H9 (cell line): ENCODE measurements around the gene SCP2D1. TPM values are rescaled to one million over a fixed set of nuclear protein-coding genes. Genes with fewer than 3 reads are reported as not detected.

Source experiments
- DNase-seq: peaks from one replicate; pipeline ENCODE4 v3.0.0-alpha.2; 2017
- H2AFZ ChIP-seq: one replicate; pipeline ENCODE4 v1.6.1; 2013; ENCODE audit warnings: mild to moderate bottlenecking, low read length, control low read depth, moderate library complexity
- H2AK5ac ChIP-seq: 2 replicates; pipeline ENCODE4 v1.6.1; 2013; ENCODE audit warnings: low read length, control low read depth, mixed read lengths; ENCODE audit not compliant: insufficient read length
- H2BK120ac ChIP-seq: one replicate; pipeline ENCODE4 v1.6.1; 2013; ENCODE audit warnings: low read depth, mild to moderate bottlenecking, low read length, control low read depth, inconsistent platforms; ENCODE audit not compliant: poor library complexity, severe bottlenecking
- H2BK12ac ChIP-seq: 2 replicates; pipeline ENCODE4 v1.6.1; 2013; ENCODE audit warnings: low read length, control low read depth, mixed read lengths, low read depth; ENCODE audit not compliant: insufficient read length
- H2BK15ac ChIP-seq: 2 replicates; pipeline ENCODE4 v1.6.1; 2013; ENCODE audit warnings: low read depth, low read length, control low read depth
- H2BK20ac ChIP-seq: one replicate; pipeline ENCODE4 v1.6.1; 2013; ENCODE audit warnings: low read depth, mild to moderate bottlenecking, low read length, control low read depth, inconsistent platforms; ENCODE audit not compliant: poor library complexity, severe bottlenecking
- H2BK5ac ChIP-seq: 2 replicates; pipeline ENCODE4 v1.6.1; 2013; ENCODE audit warnings: low read length, control low read depth, mixed read lengths; ENCODE audit not compliant: insufficient read length
- H3K14ac ChIP-seq: 2 replicates; pipeline ENCODE4 v1.6.1; 2013; ENCODE audit warnings: low read length, control low read depth; ENCODE audit not compliant: insufficient read depth
- H3K18ac ChIP-seq: 2 replicates; pipeline ENCODE4 v1.6.1; 2013; ENCODE audit warnings: low read depth, mild to moderate bottlenecking, mixed read lengths, low read length, control low read depth; ENCODE audit not compliant: insufficient read length
- H3K23ac ChIP-seq: 2 replicates; pipeline ENCODE4 v1.6.1; 2013; ENCODE audit warnings: low read length, control low read depth, mixed read lengths, low read depth; ENCODE audit not compliant: insufficient read length
- H3K23me2 ChIP-seq: 2 replicates; pipeline ENCODE4 v1.6.1; 2013; ENCODE audit warnings: low read depth, mild to moderate bottlenecking, mixed read lengths, low read length, control low read depth; ENCODE audit not compliant: insufficient read length, poor library complexity, severe bottlenecking
- H3K27ac ChIP-seq: 2 replicates; pipeline ENCODE4 v1.5.1; 2013; ENCODE audit warnings: low read length, control low read depth, mixed read lengths, low read depth; ENCODE audit not compliant: insufficient read length
- H3K27me3 ChIP-seq: 2 replicates; pipeline ENCODE4 v1.6.1; 2013; ENCODE audit warnings: low read length, control low read depth, inconsistent platforms; ENCODE audit not compliant: insufficient read depth
- H3K4ac ChIP-seq: 2 replicates; pipeline ENCODE4 v1.6.1; 2013; ENCODE audit warnings: low read depth, mild to moderate bottlenecking, control low read depth, inconsistent platforms, low read length, moderate library complexity
- H3K4me1 ChIP-seq: 2 replicates; pipeline ENCODE4 v1.6.1; 2013; ENCODE audit warnings: low read length, control low read depth, inconsistent platforms; ENCODE audit not compliant: insufficient read depth
- H3K4me2 ChIP-seq: 2 replicates; pipeline ENCODE4 v1.6.1; 2013; ENCODE audit warnings: low read length, control low read depth, mixed read lengths; ENCODE audit not compliant: insufficient read length, insufficient read depth
- H3K56ac ChIP-seq: 2 replicates; pipeline ENCODE4 v1.6.1; 2013; ENCODE audit warnings: low read depth, mild to moderate bottlenecking, mixed read lengths, low read length, control low read depth; ENCODE audit not compliant: insufficient read length
- H3K79me1 ChIP-seq: 2 replicates; pipeline ENCODE4 v1.6.1; 2013; ENCODE audit warnings: low read depth, mild to moderate bottlenecking, moderate library complexity, low read length, control low read depth, inconsistent platforms; ENCODE audit not compliant: insufficient read depth, poor library complexity, severe bottlenecking
- H3K79me2 ChIP-seq: 2 replicates; pipeline ENCODE4 v1.6.1; 2013; ENCODE audit warnings: low read length, control low read depth, inconsistent platforms; ENCODE audit not compliant: insufficient read depth
- H3K9ac ChIP-seq: 2 replicates; pipeline ENCODE4 v1.6.1; 2013; ENCODE audit warnings: low read length, control low read depth, mixed read lengths; ENCODE audit not compliant: insufficient read length; ENCODE audit errors: extremely low read depth
- H3K9me3 ChIP-seq: one replicate; pipeline ENCODE4 v1.6.1; 2013; ENCODE audit warnings: low read depth, low read length, inconsistent platforms; ENCODE audit not compliant: control insufficient read depth
- H3T11ph ChIP-seq: one replicate; pipeline ENCODE4 v1.6.1; 2013; ENCODE audit warnings: mild to moderate bottlenecking, low read length, control low read depth, inconsistent platforms
- H4K20me1 ChIP-seq: one replicate; pipeline ENCODE4 v1.6.1; 2013; ENCODE audit not compliant: control insufficient read depth, insufficient read length, insufficient read depth
- H4K5ac ChIP-seq: 2 replicates; pipeline ENCODE4 v1.6.1; 2013; ENCODE audit warnings: low read depth, mild to moderate bottlenecking, mixed read lengths, low read length, control low read depth; ENCODE audit not compliant: insufficient read length
- H4K8ac ChIP-seq: replicated peaks from 2 replicates; pipeline ENCODE4 v1.6.1; 2013; ENCODE audit warnings: low read length, control low read depth, mixed read lengths, low read depth; ENCODE audit not compliant: insufficient read length
- H4K91ac ChIP-seq: 2 replicates; pipeline ENCODE4 v1.6.1; 2013; ENCODE audit warnings: low read depth, mild to moderate bottlenecking, moderate library complexity, mixed read lengths, low read length, control low read depth; ENCODE audit not compliant: insufficient read length
- H3K27ac Mint-ChIP-seq, 3 experiments: 2 replicates in 2 of 3; 3 replicates in 1 of 3; pipeline ENCODE4 v1.8.0; 2020 to 2021; ENCODE audit warnings: mixed read lengths in 3 of 3, mild to moderate bottlenecking in 1 of 3, moderate library complexity in 1 of 3
- H3K27me3 Mint-ChIP-seq: 2 replicates; pipeline ENCODE4 v1.8.0; 2021; ENCODE audit warnings: low read depth, mild to moderate bottlenecking, moderate library complexity, mixed read lengths
- H3K36me3 Mint-ChIP-seq, 3 experiments: 2 replicates in 2 of 3; 3 replicates in 1 of 3; pipeline ENCODE4 v1.8.0; 2020 to 2021; ENCODE audit warnings: low read depth in 3 of 3, mixed read lengths in 3 of 3; ENCODE audit not compliant: insufficient read depth in 1 of 3
- H3K4me1 Mint-ChIP-seq, 2 experiments: 2 replicates each; pipeline ENCODE4 v1.8.0; 2020; ENCODE audit warnings: mixed read lengths in 2 of 2
- H3K4me3 Mint-ChIP-seq, 2 experiments: 2 replicates in 1 of 2; 3 replicates in 1 of 2; pipeline ENCODE4 v1.8.0; 2020 to 2021; ENCODE audit warnings: mild to moderate bottlenecking in 2 of 2, mixed read lengths in 2 of 2, moderate library complexity in 1 of 2
- H3K9me3 Mint-ChIP-seq, 2 experiments: 2 replicates in 1 of 2; 3 replicates in 1 of 2; pipeline ENCODE4 v1.8.0; 2020; ENCODE audit warnings: mild to moderate bottlenecking in 2 of 2, mixed read lengths in 2 of 2, moderate library complexity in 1 of 2
- WGBS: extraction: QIAGEN DNeasy Blood & Tissue Kit; methylation state at CpG from one replicate; pipeline ENCODE4 v1.1.7; 2013; ENCODE audit warnings: missing lambda C conversion rate, low lambda C conversion rate, mixed read lengths; ENCODE audit not compliant: insufficient read length; ENCODE audit errors: extremely low coverage; 5-methylcytosine and 5-hydroxymethylcytosine counted together
- total RNA-seq: library from RNA; stranded (reverse); gene quantifications from 2 replicates; pipeline ENCODE4 v1.2.1, GENCODE V29; 2021
- TF ChIP-seq, protein P1 (sequence below): fragments of 200-600 bp; sonication (generic); conservative IDR thresholded peaks from 3 replicates; pipeline ENCODE4 v1.8.0; 2021; ENCODE audit warnings: antibody characterized with exemption, mild to moderate bottlenecking

The SCP2D1 gene
- total RNA-seq, 1 experiment from 2014 or later: not detected

GRCh38 chr20:18811904-18812303, 1.7 kb upstream of the SCP2D1 start:
- Histone ChIP-seq H4K91ac (no peak overlapping the region), H4K8ac (no peak overlapping the region), H3K23me2 (no peaks in the 10 kb centered on the region), H2AFZ (no peak overlapping the region), H3K4me1 (no peaks in the 10 kb centered on the region), H3K4me2 (no peak overlapping the region), H3K9ac (no peak overlapping the region), H3K9me3 (no peaks in the 10 kb centered on the region), H3K27ac (no peak overlapping the region), H3K56ac (no peak overlapping the region), H3K27me3 (no peaks in the 10 kb centered on the region), H3K14ac (no peak overlapping the region), H3K18ac (no peak overlapping the region), H2BK5ac (no peak overlapping the region), H3K79me2 (no peaks in the 10 kb centered on the region), H2BK15ac (no peak overlapping the region), H2BK20ac (no peak overlapping the region), H2BK120ac (no peak overlapping the region), H3K23ac (no peak overlapping the region), H3K79me1 (no peaks in the 10 kb centered on the region), H2AK5ac (no peak overlapping the region), H4K5ac (no peak overlapping the region), H2BK12ac (no peak overlapping the region), H3T11ph (no peak overlapping the region), H4K20me1 (no peaks in the 10 kb centered on the region), H3K4ac (no peak overlapping the region)
- Mint-ChIP-seq H3K27ac (no peak overlapping the region), H3K4me3 (no peak overlapping the region), H3K9me3 (no peaks in the 10 kb centered on the region), H3K36me3 (no peaks in the 10 kb centered on the region), H3K4me1 (no peaks in the 10 kb centered on the region), H3K27me3 (peaks cover 8% of the 10 kb centered on the region)
- TF ChIP-seq, protein P1, sequence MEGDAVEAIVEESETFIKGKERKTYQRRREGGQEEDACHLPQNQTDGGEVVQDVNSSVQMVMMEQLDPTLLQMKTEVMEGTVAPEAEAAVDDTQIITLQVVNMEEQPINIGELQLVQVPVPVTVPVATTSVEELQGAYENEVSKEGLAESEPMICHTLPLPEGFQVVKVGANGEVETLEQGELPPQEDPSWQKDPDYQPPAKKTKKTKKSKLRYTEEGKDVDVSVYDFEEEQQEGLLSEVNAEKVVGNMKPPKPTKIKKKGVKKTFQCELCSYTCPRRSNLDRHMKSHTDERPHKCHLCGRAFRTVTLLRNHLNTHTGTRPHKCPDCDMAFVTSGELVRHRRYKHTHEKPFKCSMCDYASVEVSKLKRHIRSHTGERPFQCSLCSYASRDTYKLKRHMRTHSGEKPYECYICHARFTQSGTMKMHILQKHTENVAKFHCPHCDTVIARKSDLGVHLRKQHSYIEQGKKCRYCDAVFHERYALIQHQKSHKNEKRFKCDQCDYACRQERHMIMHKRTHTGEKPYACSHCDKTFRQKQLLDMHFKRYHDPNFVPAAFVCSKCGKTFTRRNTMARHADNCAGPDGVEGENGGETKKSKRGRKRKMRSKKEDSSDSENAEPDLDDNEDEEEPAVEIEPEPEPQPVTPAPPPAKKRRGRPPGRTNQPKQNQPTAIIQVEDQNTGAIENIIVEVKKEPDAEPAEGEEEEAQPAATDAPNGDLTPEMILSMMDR: no peak
- WGBS: no CpG with 5 or more reads among the region's 3 CpGs
- no peak for DNase-seq
